GM18520 (cell line): ENCODE data around the gene AGRN.
"Not testable (repeated sequence)": the region's sequence is repeated elsewhere in the genome, so short reads cannot be mapped to it uniquely, and the experiment has no call there.

Experiments
- ATAC-seq: cut with Tn5 transposase; IDR thresholded peaks from one replicate; pipeline ENCODE4 v1.9.1; 2021; ENCODE audit not compliant: unreplicated experiment

Gene AGRN

GRCh38 chr1:1063945-1064831 lies 44.3 kb downstream of the AGRN start:
- peak; percentile 31 for ATAC-seq

GRCh38 chr1:1065265-1065939 lies 45.5 kb downstream of the AGRN start:
- no peak for ATAC-seq

GRCh38 chr1:1065940-1066304 lies 46.0 kb downstream of the AGRN start:
- ATAC-seq: not testable (repeated sequence)

- ATAC-seq: no peak
Measured at GRCh38 chr1:1066403-1067283, 46.7 kb downstream of the AGRN start.

GRCh38 chr1:1067284-1067859 lies 47.5 kb downstream of the AGRN start:
- no peak for ATAC-seq

- no peak for ATAC-seq
Measured at GRCh38 chr1:1067860-1068516, 48.1 kb downstream of the AGRN start.

GRCh38 chr1:1068517-1069055 lies 48.7 kb downstream of the AGRN start:
- no peak for ATAC-seq

GRCh38 chr1:1069056-1069710 lies 49.3 kb downstream of the AGRN start:
- ATAC-seq: no peak

GRCh38 chr1:1069711-1070676 lies 50.1 kb downstream of the AGRN start:
- ATAC-seq: no peak

- no peak for ATAC-seq
Measured at GRCh38 chr1:1071486-1072298, 51.8 kb downstream of the AGRN start.

- no peak for ATAC-seq
Measured at GRCh38 chr1:1072299-1072848, 52.5 kb downstream of the AGRN start.

GRCh38 chr1:1072849-1073742 lies 53.2 kb downstream of the AGRN start:
- no peak for ATAC-seq

- no peak for ATAC-seq
Measured at GRCh38 chr1:1073743-1074587, 54.0 kb downstream of the AGRN start, which contains the start of gene RNF223. Gene RNF223 (minus strand): TSS chr1:1074306. CDS start chr1:1072566, 1,740 bp downstream.

- ATAC-seq: no peak
Measured at GRCh38 chr1:1074631-1075147, 54.8 kb downstream of the AGRN start.
